Mucosa of stomach (tissue), 1 donor: ENCODE data around the gene ARF3.

Experiments
- H3K27me3 ChIP-seq: one replicate; pipeline ENCODE4 v1.7.0; 2013; ENCODE audit warnings: mild to moderate bottlenecking, low read length; ENCODE audit not compliant: control insufficient read depth, insufficient read depth
- H3K36me3 ChIP-seq: one replicate; pipeline ENCODE4 v1.7.0; 2013; ENCODE audit warnings: low read length; ENCODE audit not compliant: control insufficient read depth, insufficient read depth
- H3K4me1 ChIP-seq: one replicate; pipeline ENCODE4 v1.7.0; 2013; ENCODE audit warnings: mild to moderate bottlenecking, low read length; ENCODE audit not compliant: control insufficient read depth, insufficient read depth
- H3K4me3 ChIP-seq: one replicate; pipeline ENCODE4 v1.7.0; 2013; ENCODE audit warnings: low read length
- H3K9ac ChIP-seq: one replicate; pipeline ENCODE4 v1.7.0; 2013; ENCODE audit warnings: mild to moderate bottlenecking, low read length, moderate library complexity
- H3K9me3 ChIP-seq: one replicate; pipeline ENCODE4 v1.7.0; 2013; ENCODE audit warnings: mild to moderate bottlenecking, low read length, moderate library complexity; ENCODE audit not compliant: control insufficient read depth
- donor health status: Pancreatic carcinoma.

The ARF3 gene

GRCh38 chr12:48991247-48992050 lies 34.2 kb upstream of the ARF3 start:
- peaks cover 11% of the 10 kb centered on the region for H3K4me1 ChIP-seq
- no peak overlapping the region for H3K9ac ChIP-seq
- H3K36me3 ChIP-seq, result no peaks in the 10 kb centered on the region
- no peaks in the 10 kb centered on the region for H3K9me3 ChIP-seq
- H3K27me3 ChIP-seq, result peaks cover 76% of the 10 kb centered on the region
- no peak overlapping the region for H3K4me3 ChIP-seq

GRCh38 chr12:48990552-48990951 lies 33.3 kb upstream of the ARF3 start:
- Histone ChIP-seq H3K27me3 (peaks cover 76% of the 10 kb centered on the region), H3K4me3 (no peak overlapping the region), H3K9me3 (no peaks in the 10 kb centered on the region), H3K4me1 (peaks cover 9% of the 10 kb centered on the region), H3K9ac (no peak overlapping the region), H3K36me3 (no peaks in the 10 kb centered on the region)

- Histone ChIP-seq H3K4me3 (no peak overlapping the region), H3K27me3 (peaks cover 74% of the 10 kb centered on the region), H3K36me3 (no peaks in the 10 kb centered on the region), H3K9ac (no peak overlapping the region), H3K4me1 (peaks cover 4% of the 10 kb centered on the region), H3K9me3 (no peaks in the 10 kb centered on the region)
These were observed 30.9 kb upstream of the ARF3 start for GRCh38 chr12:48988030-48988649.

- Histone ChIP-seq H3K4me3 (no peak overlapping the region), H3K9me3 (no peaks in the 10 kb centered on the region), H3K4me1 (peaks cover 4% of the 10 kb centered on the region), H3K27me3 (peaks cover 82% of the 10 kb centered on the region), H3K36me3 (no peaks in the 10 kb centered on the region), H3K9ac (no peak overlapping the region)
These were observed 29.5 kb upstream of the ARF3 start for GRCh38 chr12:48986720-48987291.

GRCh38 chr12:48985901-48986300 lies 28.6 kb upstream of the ARF3 start:
- Histone ChIP-seq H3K9ac (no peak overlapping the region), H3K9me3 (no peaks in the 10 kb centered on the region), H3K4me3 (no peak overlapping the region), H3K27me3 (peaks cover 88% of the 10 kb centered on the region), H3K36me3 (no peaks in the 10 kb centered on the region), H3K4me1 (peaks cover 12% of the 10 kb centered on the region)

GRCh38 chr12:48985475-48985897 lies 28.2 kb upstream of the ARF3 start:
- peaks cover 16% of the 10 kb centered on the region for H3K4me1 ChIP-seq
- no peaks in the 10 kb centered on the region for H3K36me3 ChIP-seq
- H3K9ac ChIP-seq, result no peak overlapping the region
- H3K4me3 ChIP-seq, result no peak overlapping the region
- H3K9me3 ChIP-seq, result no peaks in the 10 kb centered on the region
- peaks cover 88% of the 10 kb centered on the region for H3K27me3 ChIP-seq

GRCh38 chr12:48982397-48983080 lies 25.3 kb upstream of the ARF3 start:
- H3K4me3 ChIP-seq, result no peak overlapping the region
- no peaks in the 10 kb centered on the region for H3K9me3 ChIP-seq
- no peak overlapping the region for H3K9ac ChIP-seq
- peaks cover 41% of the 10 kb centered on the region for H3K4me1 ChIP-seq
- no peaks in the 10 kb centered on the region for H3K36me3 ChIP-seq
- H3K27me3 ChIP-seq, result peaks cover 96% of the 10 kb centered on the region

- Histone ChIP-seq H3K4me1 (peaks cover 46% of the 10 kb centered on the region), H3K27me3 (peaks cover 96% of the 10 kb centered on the region), H3K9ac (no peak overlapping the region), H3K4me3 (no peak overlapping the region), H3K9me3 (no peaks in the 10 kb centered on the region), H3K36me3 (no peaks in the 10 kb centered on the region)
These were observed 24.5 kb upstream of the ARF3 start for GRCh38 chr12:48981757-48982157.

GRCh38 chr12:48980953-48981756 lies 23.9 kb upstream of the ARF3 start:
- H3K9ac ChIP-seq, result no peak overlapping the region
- no peaks in the 10 kb centered on the region for H3K9me3 ChIP-seq
- H3K4me3 ChIP-seq, result no peak overlapping the region
- peaks cover 92% of the 10 kb centered on the region for H3K27me3 ChIP-seq
- peaks cover 46% of the 10 kb centered on the region for H3K4me1 ChIP-seq
- H3K36me3 ChIP-seq, result no peaks in the 10 kb centered on the region

GRCh38 chr12:48980389-48980952 lies 23.2 kb upstream of the ARF3 start:
- no peaks in the 10 kb centered on the region for H3K9me3 ChIP-seq
- H3K27me3 ChIP-seq, result peaks cover 87% of the 10 kb centered on the region
- H3K4me3 ChIP-seq, result no peak overlapping the region
- H3K4me1 ChIP-seq, result peaks cover 46% of the 10 kb centered on the region
- H3K36me3 ChIP-seq, result no peaks in the 10 kb centered on the region
- no peak overlapping the region for H3K9ac ChIP-seq
